ENCODE data around the gene HIBADH. TPM values are rescaled to one million over a fixed set of nuclear protein-coding genes. Genes with fewer than 3 reads are reported as not detected.

HIBADH gene
- polyA plus RNA-seq, 1 donor (not counting 4 experiments of a cell fraction or from before 2014, with no cell fraction given): 42.6 TPM

GRCh38 chr7:27685893-27686292, 23.2 kb upstream of the HIBADH start:
- FAIRE-seq: no peak
- no peak overlapping the region for H3K4me3 ChIP-seq (ENCODE audit: control insufficient read depth in 2 of 3, extremely low read depth in 1 of 3, insufficient read depth in 2 of 3, low read depth in 1 of 3, low read length in 3 of 3)
- H3K9me3 ChIP-seq (ENCODE audit: control insufficient read depth, low read depth, low read length): no peaks in the 10 kb centered on the region
- no peak overlapping the region for H3K4me2 ChIP-seq (ENCODE audit: control insufficient read depth, extremely low read depth, insufficient read depth, low read depth, low read length)
- DNase-seq (ENCODE audit: low read depth, low spot score): no peak
- no peaks in the 10 kb centered on the region for H3K9me1 ChIP-seq (ENCODE audit: control insufficient read depth, extremely low read depth, insufficient read depth, low read length)
- H2AFZ ChIP-seq (ENCODE audit: control insufficient read depth, low read length): no peak overlapping the region
- H3K27me3 ChIP-seq (ENCODE audit: control insufficient read depth, extremely low read depth, insufficient read depth, low read length): no peaks in the 10 kb centered on the region
- dilution Hi-C loops (cut with MboI; ENCODE audit: extremely low pct_ligation_motif_present, low sequenced_read_pairs): no loop called here
- TF ChIP-seq CTCF (optimal IDR thresholded peaks at IDR 0.05 in 1 of 3, IDR thresholded peaks at IDR 0.05 in 1 of 3, conservative IDR thresholded peaks at IDR 0.05 in 1 of 3; ENCODE audit: extremely low read depth in 1 of 3, insufficient read depth in 2 of 3, low read length in 3 of 3) (no peak), EZH2 (IDR thresholded peaks at IDR 0.05; ENCODE audit: low read length) (no peak)
- H3K79me2 ChIP-seq (ENCODE audit: control insufficient read depth, insufficient read depth, low read length): no peaks in the 10 kb centered on the region
- H3K9ac ChIP-seq (ENCODE audit: control insufficient read depth, extremely low read depth, insufficient read depth, low read length): no peak overlapping the region
- no peak overlapping the region for H3K27ac ChIP-seq (ENCODE audit: control insufficient read depth, insufficient read depth, low read length)
- no peaks in the 10 kb centered on the region for H3K4me1 ChIP-seq (ENCODE audit: control insufficient read depth, extremely low read depth, insufficient read depth, low read length)
- no peaks in the 10 kb centered on the region for H4K20me1 ChIP-seq (ENCODE audit: control insufficient read depth, extremely low read depth, insufficient read depth, low read length)
- no peaks in the 10 kb centered on the region for H3K36me3 ChIP-seq (ENCODE audit: control insufficient read depth in 2 of 2, extremely low read depth in 1 of 2, insufficient read depth in 2 of 2, low read length in 2 of 2)

- Histone ChIP-seq H3K9me3 (ENCODE audit: control insufficient read depth, low read depth, low read length) (no peaks in the 10 kb centered on the region), H3K4me2 (ENCODE audit: control insufficient read depth, extremely low read depth, insufficient read depth, low read depth, low read length) (no peak overlapping the region), H3K79me2 (ENCODE audit: control insufficient read depth, insufficient read depth, low read length) (no peaks in the 10 kb centered on the region), H2AFZ (ENCODE audit: control insufficient read depth, low read length) (no peak overlapping the region), H3K4me1 (ENCODE audit: control insufficient read depth, extremely low read depth, insufficient read depth, low read length) (no peaks in the 10 kb centered on the region), H3K4me3 (ENCODE audit: control insufficient read depth in 2 of 3, extremely low read depth in 1 of 3, insufficient read depth in 2 of 3, low read depth in 1 of 3, low read length in 3 of 3) (no peak overlapping the region), H3K27me3 (ENCODE audit: control insufficient read depth, extremely low read depth, insufficient read depth, low read length) (no peaks in the 10 kb centered on the region), H3K9me1 (ENCODE audit: control insufficient read depth, extremely low read depth, insufficient read depth, low read length) (no peaks in the 10 kb centered on the region), H3K36me3 (ENCODE audit: control insufficient read depth in 2 of 2, extremely low read depth in 1 of 2, insufficient read depth in 2 of 2, low read length in 2 of 2) (no peaks in the 10 kb centered on the region), H4K20me1 (ENCODE audit: control insufficient read depth, extremely low read depth, insufficient read depth, low read length) (no peaks in the 10 kb centered on the region), H3K9ac (ENCODE audit: control insufficient read depth, extremely low read depth, insufficient read depth, low read length) (no peak overlapping the region), H3K27ac (ENCODE audit: control insufficient read depth, insufficient read depth, low read length) (no peak overlapping the region)
- dilution Hi-C loops (cut with MboI; ENCODE audit: extremely low pct_ligation_motif_present, low sequenced_read_pairs): no loop called here
- TF ChIP-seq EZH2 (IDR thresholded peaks at IDR 0.05; ENCODE audit: low read length) (no peak), CTCF (optimal IDR thresholded peaks at IDR 0.05 in 1 of 3, IDR thresholded peaks at IDR 0.05 in 1 of 3, conservative IDR thresholded peaks at IDR 0.05 in 1 of 3; ENCODE audit: extremely low read depth in 1 of 3, insufficient read depth in 2 of 3, low read length in 3 of 3) (no peak)
- FAIRE-seq (no peak), DNase-seq (ENCODE audit: low read depth, low spot score) (no peak)
These were observed 22.5 kb upstream of the HIBADH start for GRCh38 chr7:27685209-27685608.
